CD4-positive, alpha-beta T cell treated with Interleukin-4 for 1 hour (primary cell): ENCODE measurements around the gene MMEL1.

Experiments used
- DNase-seq, 2 donors: peaks; one replicate each; pipeline ENCODE4 v3.0.0-alpha.2; 2020 to 2022

The MMEL1 gene

DNA sequence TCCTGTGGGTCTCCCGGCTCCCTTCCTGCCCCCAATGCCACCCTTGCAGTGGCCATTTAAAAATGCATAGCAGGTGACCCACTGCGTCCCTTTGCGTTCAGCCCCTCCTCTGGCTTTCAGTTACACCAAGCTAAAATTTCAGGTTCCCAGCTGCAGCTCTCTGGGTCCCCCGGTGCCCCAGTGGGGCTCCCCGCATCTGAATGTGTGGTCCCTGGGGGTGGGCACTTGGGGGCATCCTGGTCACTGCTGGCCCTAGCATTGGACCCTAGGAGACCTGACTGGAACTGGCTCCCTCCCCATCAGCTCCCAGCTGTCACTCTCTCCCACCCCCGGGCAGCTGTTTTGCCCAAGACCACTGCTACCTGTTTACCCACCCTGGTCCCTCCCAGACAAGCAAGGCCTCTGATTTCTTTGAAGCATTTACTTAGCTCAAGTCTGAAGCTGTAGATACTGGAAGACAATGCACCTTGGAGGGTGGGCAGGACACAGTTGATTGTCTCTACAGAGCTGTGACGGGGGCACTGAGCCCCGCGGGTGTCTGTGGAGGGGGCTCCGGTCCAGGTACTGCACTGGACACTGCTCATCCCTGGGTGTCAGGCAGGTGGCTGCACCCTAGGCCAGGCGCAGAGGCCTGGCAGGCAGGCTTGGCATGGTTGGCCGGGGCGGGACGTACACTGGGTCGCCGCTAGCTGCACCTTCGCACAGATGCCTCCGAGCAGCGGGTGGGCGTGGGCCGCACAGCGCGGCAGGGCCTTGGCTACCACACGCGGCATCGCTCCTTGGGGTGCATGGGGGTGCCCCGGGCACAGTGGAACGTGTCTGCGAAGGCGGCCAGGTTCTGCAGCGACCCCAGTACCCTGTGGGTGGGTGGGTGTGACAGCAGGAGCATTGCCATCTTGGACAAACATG, 42.3 kb downstream of the MMEL1 start:
- no peak for DNase-seq

DNA sequence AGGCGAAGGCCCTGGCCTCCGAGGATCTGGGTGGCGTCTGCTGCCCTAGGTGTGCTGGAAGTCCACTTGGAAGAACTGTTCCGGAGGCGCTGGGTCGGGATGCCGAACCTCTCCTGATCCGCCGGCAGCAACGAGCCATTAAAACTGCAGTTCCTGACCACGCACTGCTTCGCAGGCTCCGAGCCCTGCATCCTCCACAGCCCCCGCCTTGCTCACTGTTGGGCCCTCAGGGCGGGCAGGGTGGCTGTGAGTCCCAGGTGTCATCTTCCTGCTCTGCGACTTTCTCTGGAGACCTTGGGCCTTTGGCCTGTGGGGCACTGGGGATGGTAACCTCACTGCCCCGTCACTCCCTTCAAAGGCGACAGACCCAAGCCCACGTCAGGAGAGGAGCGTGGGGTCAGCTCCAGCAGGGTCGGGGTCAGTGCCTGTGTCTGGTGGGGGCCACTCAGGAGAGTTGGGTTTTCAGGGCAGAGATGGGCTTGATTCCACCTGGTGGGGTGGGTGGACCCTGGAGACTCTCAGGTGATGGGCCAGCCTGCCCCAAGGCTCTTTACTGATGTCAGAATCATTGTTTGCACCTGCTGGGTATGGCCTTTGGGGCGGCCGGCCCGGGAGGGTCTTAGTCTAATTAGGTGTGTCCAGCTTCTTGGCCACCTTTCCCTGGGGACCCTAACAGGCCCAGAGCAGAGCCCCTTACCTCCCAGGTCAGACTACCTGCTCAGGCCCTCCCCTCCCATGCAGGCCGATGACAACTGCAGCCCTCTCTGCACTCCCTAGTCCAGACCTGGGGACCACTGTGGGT, 43.2 kb downstream of the MMEL1 start:
- no peak for DNase-seq

DNA sequence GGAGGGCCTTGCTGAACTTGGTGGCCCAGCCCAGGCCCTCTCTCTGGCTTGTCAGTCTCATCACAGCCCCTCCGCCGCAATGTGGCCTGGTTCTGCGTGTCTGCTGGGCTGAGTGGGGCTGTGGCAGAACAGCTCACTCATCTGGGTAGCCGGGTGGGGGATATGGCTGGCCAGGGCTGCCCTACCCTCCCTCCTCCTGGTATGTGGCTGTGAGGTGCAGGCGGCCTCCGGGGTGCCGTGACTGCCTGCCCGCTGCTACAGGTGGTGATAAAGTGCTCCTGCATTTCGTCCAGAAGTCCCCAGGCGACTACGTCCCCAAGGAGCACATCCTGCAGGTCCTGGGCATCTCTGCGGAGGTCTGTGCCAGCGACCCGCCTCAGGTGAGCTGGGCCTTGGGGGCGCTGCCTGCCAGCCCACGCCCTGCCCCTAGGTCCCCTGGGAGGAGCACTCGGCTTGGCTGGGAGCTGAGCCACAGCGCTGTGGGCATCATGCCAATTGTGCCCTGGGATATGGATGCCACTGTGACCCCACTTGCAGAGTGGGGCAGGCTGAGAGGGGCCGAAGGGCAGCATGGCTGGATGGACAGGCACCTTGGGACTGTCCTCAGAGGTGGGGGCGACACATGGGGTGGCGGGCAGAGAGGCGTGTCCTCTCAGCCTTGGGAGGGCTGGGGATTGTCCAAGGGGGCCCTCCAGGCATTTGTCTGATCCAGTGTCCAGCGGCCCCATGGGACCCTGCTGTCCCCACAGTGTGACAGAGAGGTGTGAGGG, 44.0 kb downstream of the MMEL1 start:
- no peak for DNase-seq

DNA sequence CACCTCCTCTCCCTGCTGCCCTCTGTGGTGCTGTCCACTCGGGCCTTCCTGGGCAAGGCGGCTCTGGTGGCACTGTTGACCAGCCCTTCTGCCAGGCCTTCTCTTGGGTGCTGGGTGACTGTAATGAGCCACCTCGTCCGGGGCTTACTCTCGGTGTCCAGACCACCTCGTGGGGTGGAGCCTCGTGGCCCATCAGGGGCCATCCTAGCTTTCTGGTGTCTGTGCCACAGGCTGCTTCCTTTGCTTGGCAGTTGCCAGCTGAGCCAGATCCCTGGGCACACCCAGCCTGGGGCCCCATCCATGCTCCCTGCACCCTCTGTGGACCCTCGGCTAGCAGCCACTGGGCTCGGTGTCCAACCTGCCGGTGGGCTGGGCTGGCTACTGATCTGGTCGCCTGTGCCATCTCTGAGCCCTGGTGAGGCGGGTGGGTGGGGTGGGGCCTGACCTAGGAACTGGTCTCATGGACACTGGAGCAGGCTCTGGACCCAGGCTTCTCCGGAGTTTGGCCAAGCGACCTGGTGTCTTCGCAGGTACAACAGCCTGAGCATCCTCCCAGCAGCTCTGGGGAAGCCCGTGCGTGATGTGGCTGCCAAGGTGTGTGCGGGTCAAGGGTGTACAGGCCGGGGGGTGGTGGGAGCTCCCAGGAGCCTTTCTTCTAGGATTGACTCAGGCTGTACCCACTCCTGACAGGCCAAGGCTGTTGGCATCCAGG, 44.8 kb downstream of the MMEL1 start:
- no peak for DNase-seq

DNA sequence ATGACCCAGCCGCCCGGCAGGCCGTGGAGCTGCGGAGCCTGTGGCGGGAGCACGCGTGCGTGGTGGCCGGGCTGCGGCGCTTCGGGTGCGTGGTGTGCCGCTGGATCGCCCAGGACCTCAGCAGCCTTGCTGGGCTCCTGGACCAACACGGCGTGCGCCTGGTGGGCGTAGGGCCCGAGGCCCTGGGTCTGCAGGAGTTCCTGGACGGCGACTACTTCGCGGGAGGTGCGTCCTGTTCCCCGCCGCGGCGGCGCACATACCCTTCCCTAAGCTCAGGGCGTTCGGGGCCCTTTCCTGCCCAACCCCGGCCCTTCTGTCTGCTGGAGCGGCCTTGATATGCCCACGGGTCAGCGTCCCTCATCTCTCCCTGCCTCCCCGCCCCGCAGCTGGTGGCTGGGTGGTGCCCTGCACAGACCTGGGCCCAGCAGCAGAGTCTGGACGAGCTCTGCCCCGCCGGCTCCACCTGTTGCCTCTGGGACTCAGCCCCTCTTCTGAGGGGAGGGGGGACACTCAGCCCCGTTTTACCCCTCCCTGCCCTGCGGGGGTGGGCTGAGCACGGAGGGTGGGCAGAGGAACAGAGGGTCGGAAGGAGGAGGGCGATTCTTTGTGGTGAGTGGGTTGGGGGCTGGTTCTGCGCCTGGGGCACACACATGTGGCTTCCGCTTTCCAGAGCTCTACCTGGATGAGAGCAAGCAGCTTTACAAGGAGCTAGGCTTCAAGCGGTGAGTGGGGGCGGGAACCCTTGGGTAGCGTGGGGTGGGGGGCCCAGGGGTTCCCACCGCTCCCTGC, 45.6 kb downstream of the MMEL1 start:
- DNase-seq: no peak

DNA sequence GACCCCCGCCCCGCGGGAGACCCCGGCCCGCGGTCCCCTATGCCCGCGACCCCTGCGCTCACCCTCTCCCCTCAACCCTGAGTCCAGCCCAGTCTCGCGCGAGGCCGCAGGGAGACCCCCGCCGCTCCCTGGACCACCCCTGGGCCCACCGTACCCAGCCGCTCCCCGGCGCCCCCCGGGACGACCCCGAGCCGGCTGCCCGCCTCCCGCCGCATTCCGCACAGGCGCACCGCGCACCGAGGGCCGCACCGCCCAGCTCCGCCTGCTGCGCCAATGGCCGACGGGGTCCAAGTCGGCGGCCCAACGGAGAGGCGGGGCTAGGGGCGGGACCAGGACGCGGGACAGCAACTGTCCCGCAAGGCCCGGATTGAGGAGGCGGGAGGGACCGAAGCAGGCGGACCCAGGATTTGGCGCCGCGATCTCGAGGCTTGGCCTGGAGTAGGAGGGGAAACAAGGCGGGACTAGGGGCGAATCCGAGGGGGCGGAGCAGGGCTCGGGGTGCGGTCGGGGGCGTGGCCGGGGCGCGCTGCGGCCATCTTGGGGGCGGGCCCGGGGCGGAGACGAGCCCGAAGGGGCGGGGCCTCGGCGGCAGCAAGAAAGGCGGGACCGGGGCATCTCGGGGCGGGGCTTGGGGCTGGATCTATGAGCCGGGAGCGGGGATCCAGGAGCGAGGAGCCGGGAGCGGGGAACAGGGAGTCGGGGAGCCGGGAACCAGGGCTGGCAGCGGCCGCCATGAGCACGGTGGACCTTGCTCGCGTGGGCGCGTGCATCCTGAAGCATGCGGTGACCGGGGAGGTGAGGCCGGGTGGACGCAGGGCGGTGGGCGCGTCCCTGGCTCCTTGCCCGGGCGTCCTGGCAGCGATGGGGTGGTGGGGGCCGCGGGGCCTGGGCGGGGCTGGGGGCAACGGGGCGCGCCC, 46.4 kb downstream of the MMEL1 start, which contains the start of gene PRXL2B:
Gene PRXL2B, plus strand, starts transcription at position 624 of the 917 bp plus-strand sequence. Its CDS starts 109 bp downstream, at position 733.
- peak; percentile 97 for DNase-seq

DNA sequence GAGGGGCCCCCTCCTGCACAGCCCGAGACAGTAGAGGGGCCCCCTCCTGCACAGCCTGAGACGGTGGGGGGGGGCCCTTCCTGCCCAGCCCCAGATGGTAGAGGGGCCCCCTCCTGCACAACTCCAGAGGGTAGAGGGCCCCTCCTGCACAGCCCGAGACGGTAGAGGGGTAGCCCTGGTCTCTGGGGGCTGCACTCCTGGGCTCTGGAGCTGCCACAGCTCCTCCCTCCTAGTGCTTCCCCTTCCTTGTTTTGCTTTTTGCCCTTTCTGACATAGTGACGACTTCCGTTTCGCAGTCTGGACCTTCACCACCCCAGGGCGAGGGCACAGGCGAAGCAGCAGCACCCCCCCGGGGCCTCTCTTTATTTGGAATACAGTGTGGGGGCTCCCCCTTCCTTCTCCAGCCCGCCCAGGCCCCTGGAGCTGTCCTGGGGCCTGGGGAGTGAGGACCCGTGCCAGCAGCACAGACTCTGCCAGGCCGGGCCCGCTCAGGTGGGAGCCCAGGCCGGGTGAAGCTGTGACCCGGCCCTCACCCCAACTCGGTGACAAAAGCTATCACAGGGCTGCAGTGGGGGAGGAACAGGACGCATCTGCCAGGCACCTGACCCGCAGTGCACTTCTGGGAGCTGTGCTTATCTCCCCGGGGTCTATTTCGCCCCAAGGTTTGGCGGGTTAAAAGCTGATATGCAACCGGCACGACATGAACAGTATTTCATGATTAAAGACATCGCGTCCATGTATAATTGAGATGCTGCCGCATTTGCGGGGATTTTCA, 47.3 kb downstream of the MMEL1 start:
- DNase-seq: peak; percentile 87 to 88

DNA sequence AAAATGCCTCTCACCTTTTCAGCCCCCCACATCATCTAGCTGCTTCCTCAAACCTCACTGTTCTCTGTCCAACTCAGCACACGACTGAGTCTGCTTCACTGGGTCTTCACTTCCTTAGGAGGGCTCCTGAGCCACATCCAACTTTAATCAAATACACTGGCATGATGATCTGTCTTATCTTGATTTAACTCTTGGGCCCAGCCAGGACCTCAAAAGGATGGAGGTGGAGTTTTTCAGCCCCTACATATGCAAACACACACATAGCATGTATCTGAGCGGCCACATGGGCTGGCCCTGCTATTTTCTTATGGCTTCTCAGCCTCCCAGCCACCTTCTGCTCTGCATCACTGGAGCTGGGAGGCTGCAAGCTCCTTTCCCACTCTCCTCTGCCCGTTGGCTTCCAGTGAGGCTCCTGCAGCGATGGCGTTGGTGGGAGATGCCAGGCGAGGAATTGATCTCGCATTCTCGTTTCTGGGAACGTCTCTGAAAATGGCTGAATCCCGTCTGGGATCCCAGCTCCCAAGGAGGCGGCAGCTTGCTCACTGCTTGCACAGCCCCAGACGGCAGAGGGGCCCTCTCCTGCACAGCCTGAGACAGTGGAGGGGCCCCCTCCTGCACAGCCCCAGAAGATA, 48.0 kb downstream of the MMEL1 start:
- DNase-seq: peak in 1 of 2 donors; percentile 17

DNA sequence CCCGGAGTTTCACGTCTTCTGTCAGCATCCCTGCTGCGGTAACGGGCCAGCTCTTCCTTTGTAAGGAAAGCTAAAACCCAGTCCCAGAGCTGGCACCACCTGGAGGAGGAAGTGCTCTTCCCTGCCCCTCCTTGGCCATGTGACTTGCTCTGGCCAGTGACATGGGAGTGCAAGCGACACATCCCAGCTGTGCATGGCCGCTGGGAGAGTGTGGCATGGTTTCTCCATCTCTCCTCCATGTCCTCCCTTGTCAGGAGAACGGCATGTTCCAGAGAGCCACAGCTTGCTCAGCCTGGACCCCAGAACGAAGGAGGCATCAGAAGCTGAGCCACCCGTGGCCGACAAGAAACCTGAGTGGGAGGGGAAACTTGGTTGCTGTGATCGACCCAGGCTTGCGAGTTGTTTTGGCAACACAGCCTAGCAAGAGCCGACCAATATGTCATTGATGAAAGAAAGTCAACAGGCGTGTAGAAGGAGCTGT, 48.9 kb downstream of the MMEL1 start:
- peak; percentile 67 to 76 for DNase-seq

DNA sequence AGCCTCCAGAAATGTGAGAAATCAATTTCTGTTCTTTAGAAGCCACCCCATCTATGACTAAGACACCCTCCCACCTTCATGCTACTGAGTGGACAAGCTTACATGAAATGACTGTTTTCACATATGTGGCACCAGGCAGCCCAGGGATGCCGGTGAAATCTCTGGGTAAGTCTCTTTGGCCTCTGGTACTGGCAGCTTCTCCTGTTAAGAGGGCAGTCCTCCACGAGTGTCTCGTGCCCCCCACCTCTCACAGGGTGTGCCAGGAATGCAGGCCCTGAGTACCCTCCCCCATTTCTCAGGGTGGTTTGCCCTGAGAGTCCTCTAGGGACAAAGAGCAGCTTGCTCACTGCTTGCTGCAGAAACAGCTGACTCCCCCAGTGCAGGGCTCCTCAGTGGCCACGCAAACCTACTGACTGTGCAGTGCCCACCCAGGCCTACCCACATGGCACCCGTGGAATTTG, 49.5 kb downstream of the MMEL1 start:
- no peak for DNase-seq

DNA sequence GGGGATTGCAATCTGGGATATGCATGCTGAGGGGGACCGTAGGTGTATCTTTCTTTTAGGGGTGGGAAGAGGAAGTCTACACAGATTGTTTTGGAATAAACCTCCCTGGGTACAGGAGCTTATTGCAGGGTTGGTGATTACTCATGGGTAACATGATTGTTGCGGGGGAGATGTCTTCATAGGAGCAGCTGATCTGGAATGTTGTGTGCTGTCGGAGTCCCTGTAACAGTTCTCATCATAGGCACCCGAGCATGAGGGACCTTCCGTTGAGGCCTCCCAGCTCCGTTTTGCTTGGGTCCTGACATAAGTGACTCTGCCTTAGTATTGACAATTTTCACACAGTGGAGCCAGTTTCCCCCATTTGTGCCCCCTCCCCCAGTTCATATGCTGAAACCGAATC, 50.4 kb downstream of the MMEL1 start:
- no peak for DNase-seq

DNA sequence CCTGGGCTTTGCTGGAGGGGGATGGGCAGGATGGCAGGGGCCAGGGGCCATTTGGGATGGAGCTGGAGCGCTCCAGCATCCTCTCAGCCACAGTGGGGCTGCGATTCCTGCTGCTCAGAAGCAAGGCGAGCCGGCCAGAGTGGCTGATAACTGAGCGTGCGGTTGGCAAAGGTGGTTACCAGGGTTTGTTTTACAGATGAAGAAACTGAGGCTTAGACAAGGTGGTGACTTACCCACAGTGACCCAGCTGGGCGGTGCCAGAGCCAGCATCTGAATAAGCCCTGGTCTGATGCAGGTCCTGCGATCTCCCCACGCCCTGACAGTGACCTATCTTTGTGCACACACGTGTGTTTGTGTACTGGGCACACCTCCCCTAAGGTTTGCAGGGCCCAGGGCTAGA, 52.1 kb downstream of the MMEL1 start:
- DNase-seq: no peak

DNA sequence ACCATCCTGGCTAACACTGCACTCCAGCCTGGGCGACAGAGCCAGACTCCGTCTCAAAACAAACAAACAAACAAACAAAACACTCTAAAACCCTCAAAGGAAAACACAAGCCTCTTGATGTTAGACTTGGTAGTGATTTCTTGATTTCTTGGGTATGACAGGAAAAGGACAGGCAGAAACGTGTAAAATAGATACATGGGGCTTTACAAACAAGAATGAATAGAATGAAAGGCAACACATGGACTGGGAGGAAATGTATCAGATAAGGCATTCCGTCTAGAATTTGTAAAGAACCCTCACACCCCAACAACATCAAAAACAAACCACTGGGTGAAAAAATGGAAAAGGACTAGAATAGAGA, 54.1 kb downstream of the MMEL1 start:
- no peak for DNase-seq

DNA sequence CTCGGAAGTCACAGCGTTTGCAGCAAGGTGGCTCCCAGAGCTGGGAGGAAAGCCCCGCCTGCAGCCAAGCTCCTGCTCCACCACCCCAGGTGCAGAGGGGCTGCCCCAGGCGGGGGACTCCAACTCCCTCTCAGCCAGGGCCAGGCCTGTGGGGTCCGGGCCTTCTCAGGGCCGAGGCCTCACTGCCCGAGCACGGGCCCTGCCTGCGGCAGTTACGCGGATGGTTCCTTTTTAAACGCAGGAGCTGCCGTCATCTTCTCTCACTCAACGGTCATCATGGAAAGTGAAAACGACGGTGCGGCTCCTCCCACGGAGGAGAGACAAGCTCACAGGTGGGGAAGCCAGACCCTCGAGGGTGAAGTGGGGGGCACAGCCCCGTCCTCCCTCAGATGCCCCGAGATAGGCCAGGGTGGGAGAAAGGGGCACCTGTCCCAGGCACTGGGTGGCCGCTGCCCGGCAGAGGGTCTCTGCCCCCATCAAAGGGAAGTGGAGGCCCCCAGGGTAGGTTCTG, 55.2 kb downstream of the MMEL1 start:
- DNase-seq: peak; percentile 52 to 65

DNA sequence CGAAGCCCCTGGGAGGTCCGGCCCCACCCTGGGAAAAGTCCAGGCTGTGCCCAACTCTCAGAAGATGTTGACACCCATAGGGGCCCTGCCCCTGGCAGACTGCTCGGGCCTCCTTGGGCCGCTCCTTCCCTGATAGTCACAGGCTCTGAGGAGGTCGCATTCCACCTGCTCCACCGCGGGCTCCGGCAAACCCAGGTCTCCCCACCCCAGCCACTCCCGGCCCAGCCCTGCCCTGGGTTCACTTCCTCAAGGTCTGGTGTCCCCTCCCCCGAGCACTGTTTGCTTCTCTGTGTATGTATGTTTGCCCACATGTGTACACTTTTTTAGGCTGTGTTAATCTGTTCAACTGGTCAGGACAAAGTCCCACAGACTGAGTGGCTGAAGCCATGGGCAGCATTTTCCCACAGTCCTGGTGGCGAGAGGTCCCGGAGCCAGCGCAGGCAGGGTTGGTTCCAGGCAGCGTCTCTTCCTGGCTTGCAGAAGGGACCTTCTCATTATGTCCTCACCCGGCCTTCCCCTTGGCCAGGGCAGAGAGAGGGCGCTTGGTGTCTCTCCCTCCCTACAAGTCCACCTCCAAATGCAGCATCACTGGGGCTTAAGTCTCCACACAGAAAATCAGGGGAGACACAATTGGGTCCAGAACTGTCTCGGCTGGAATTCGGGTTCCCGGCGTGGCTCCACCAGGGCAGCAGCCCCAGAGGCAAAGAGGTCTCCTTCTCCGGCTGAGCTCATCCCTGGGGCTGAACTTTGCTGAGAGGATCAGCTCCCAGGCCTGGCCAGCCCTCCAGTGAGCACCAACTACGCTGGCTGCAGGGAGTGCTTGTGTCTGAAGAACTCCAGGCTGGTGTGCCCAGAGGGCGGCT, 56.8 kb downstream of the MMEL1 start:
- no peak for DNase-seq

DNA sequence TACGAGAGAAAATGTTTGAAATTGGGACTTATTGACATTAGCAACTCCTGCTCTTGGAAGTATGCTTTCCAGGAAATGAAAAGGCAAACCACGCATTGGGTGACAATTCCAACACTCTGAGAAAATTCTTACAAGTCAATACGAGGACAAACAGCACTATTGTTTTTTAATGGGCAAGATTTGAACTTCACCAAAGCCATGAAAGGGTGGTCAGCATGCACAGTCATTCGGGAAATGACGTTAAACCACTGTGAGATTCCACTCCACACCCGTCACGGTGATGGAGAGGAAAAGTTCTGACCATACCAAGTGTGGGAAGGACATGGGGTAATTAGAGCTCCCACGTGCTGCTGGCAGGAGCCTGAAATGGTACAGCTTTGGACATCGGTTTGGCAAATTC, 58.5 kb downstream of the MMEL1 start:
- DNase-seq: no peak

DNA sequence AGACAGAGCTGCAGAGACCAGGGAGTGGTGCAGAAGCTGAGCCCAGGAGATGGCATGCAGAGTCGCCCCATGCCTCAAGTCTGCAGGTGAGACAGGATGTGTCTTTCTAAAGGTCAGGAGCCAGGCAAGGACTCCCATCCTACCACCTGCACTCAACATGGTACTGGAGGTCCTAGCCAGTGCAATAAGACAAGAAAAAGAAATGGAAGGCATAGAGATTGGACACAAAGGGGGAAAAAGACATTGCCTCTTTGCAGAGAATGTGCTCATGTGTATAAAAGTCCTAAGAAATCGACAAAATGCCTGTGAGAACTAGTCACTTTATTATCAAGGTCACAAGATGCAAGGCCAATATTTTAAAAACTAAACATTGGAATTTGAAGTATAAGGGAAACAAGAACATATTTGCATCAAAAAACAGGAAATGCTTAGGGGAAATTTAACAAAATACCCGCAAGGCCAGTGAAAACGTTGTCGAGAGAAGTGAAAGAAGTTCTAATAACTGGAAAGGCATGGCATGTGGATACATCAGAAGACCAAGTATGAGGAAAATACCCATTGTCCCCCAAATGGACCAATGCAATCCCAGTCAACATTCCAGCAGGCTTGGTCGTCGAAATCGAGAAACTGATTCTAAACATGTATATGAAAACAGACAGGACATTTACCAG, 59.4 kb downstream of the MMEL1 start:
- DNase-seq: no peak
